GM19099 (cell line): ENCODE data around the gene DAAM1.

Experiments used
- POLR2A ChIP-seq: IDR thresholded peaks from 3 replicates; pipeline ENCODE4 v1.6.1; 2011; ENCODE audit warnings: low read depth; ENCODE audit not compliant: insufficient read length; ENCODE audit errors: extremely low read depth

DAAM1 gene

GRCh38 chr14:59229653-59230406, 41.4 kb downstream of the DAAM1 start:
- TF ChIP-seq POLR2A, result no peak

- no peak for TF ChIP-seq POLR2A
These were observed 47.7 kb downstream of the DAAM1 start for GRCh38 chr14:59236195-59236594.

GRCh38 chr14:59238216-59238615, 49.7 kb downstream of the DAAM1 start:
- TF ChIP-seq POLR2A, result no peak

GRCh38 chr14:59239022-59239421, 50.6 kb downstream of the DAAM1 start:
- TF ChIP-seq POLR2A, result no peak

- no peak for TF ChIP-seq POLR2A
These were observed 51.9 kb downstream of the DAAM1 start for GRCh38 chr14:59240356-59240755.

GRCh38 chr14:59241121-59241520, 52.7 kb downstream of the DAAM1 start:
- no peak for TF ChIP-seq POLR2A

- TF ChIP-seq POLR2A, result no peak
These were observed 54.7 kb downstream of the DAAM1 start for GRCh38 chr14:59243174-59243573.

GRCh38 chr14:59244581-59244980, 56.1 kb downstream of the DAAM1 start:
- TF ChIP-seq POLR2A, result no peak

- no peak for TF ChIP-seq POLR2A
These were observed 57.4 kb downstream of the DAAM1 start for GRCh38 chr14:59245809-59246295.

- TF ChIP-seq POLR2A, result no peak
These were observed 58.1 kb downstream of the DAAM1 start for GRCh38 chr14:59246566-59246965.

GRCh38 chr14:59247801-59248584, 59.5 kb downstream of the DAAM1 start:
- no peak for TF ChIP-seq POLR2A

GRCh38 chr14:59249029-59249428, 60.6 kb downstream of the DAAM1 start:
- no peak for TF ChIP-seq POLR2A

- TF ChIP-seq POLR2A, result no peak
These were observed 63.6 kb downstream of the DAAM1 start for GRCh38 chr14:59251811-59252771.

- TF ChIP-seq POLR2A, result no peak
These were observed 64.5 kb downstream of the DAAM1 start for GRCh38 chr14:59252772-59253500.
